Tibial nerve (tissue), 4 donors: ENCODE results near the gene TMTC1. TPM values are rescaled to one million over a fixed set of nuclear protein-coding genes. Genes with fewer than 3 reads are reported as not detected.
A peak's percentile ranks its signal among the peaks of the same experiment; 100 is the strongest.

Source experiments
- DNase-seq, 2 donors: peaks; one replicate each; pipeline ENCODE4 v3.0.0-alpha.2; 2019; ENCODE audit warnings: low spot score in 2 of 2
- H3K27ac ChIP-seq, 4 donors: fragments of 200-600 bp; sonication (generic) in 3 of 4; one replicate each; pipeline ENCODE4 v1.5.1; 2017 to 2019; ENCODE audit warnings: mild to moderate bottlenecking in 1 of 4
- H3K27me3 ChIP-seq, 2 donors: fragments of 200-600 bp; sonication (generic) in 1 of 2; one replicate each; pipeline versions ENCODE4 v1.5.1 to v1.6.0; 2017 to 2019
- H3K36me3 ChIP-seq, 3 donors: fragments of 200-600 bp; sonication (generic); one replicate each; pipeline ENCODE4 v1.5.1; 2018 to 2019
- H3K4me1 ChIP-seq, 4 donors: fragments of 200-600 bp; sonication (generic) in 3 of 4; one replicate each; pipeline ENCODE4 v1.5.1; 2017 to 2019
- H3K4me3 ChIP-seq, 4 donors: fragments of 200-600 bp; sonication (generic) in 3 of 4; one replicate each; pipeline ENCODE4 v1.5.1; 2017 to 2019; ENCODE audit warnings: mild to moderate bottlenecking in 1 of 4, moderate library complexity in 1 of 4
- H3K9me3 ChIP-seq, 4 donors: fragments of 200-600 bp; sonication (generic) in 3 of 4; one replicate each; pipeline ENCODE4 v1.5.1; 2017 to 2019
- CTCF ChIP-seq, 5 experiments: fragments of 200-600 bp in 3 of 5; fragments of 450-650 bp in 2 of 5; sonication (generic) in 3 of 5; IDR thresholded peaks; one replicate each; pipeline ENCODE4 v1.5.1; 2016 to 2019; ENCODE audit warnings: antibody characterized with exemption in 5 of 5, mild to moderate bottlenecking in 3 of 5, moderate library complexity in 2 of 5
- EP300 ChIP-seq, 2 donors: sonication (generic); formaldehyde crosslinking; IDR thresholded peaks; one replicate each; pipeline ENCODE4 v1.6.1; 2017; ENCODE audit warnings: antibody characterized with exemption in 2 of 2, mild to moderate bottlenecking in 1 of 2
- POLR2A ChIP-seq, 2 donors: fragments of 450-650 bp; IDR thresholded peaks; one replicate each; pipeline ENCODE4 v1.6.1; 2017; ENCODE audit warnings: antibody characterized with exemption in 2 of 2, mild to moderate bottlenecking in 2 of 2, moderate library complexity in 2 of 2
- WGBS, 2 donors: methylation state at CpG; one replicate each; pipeline ENCODE4 v1.1.5; 2018; 5-methylcytosine and 5-hydroxymethylcytosine counted together
- total RNA-seq, 4 donors: library from RNA; depleted of rRNA; stranded (reverse); fragments of >200 nt; gene quantifications; one replicate each; pipeline ENCODE4 v1.1.0, GENCODE V29; 2016

TMTC1 gene
- total RNA-seq, 4 donors from 2014 or later: 111 to 207 (median 144) TPM

DNA sequence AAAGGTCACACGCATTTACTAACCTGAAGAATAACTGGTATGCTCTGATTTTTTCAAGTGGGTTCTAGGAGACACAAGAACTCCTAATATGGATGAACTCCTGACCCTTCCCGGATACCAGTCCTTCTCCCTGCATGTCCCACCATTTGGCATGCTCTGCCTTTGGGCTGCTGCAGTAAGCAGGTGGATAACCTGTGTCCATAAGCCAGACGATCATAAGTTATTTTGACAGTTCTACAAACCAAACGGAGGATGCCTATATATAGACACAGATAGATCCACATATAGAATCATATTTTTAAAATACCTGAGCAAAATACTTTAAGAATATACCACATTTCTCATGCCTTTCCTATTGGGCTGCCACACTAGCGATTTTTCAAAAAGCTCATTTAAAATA, 49.4 kb downstream of the TMTC1 start:
- Histone ChIP-seq H3K9me3 (no peaks in the 10 kb centered on the region), H3K36me3 (no peaks in the 10 kb centered on the region), H3K27me3 (no peaks in the 10 kb centered on the region), H3K4me3 (no peak overlapping the region), H3K27ac (peak overlapping the region in 1 of 4 donors; percentile 8), H3K4me1 (peaks cover 0 to 54% (median 6%) of the 10 kb centered on the region in 4 donors)
- no peak for DNase-seq
- no peak for TF ChIP-seq CTCF (IDR thresholded peaks at IDR 0.05)
- TF ChIP-seq EP300 (IDR thresholded peaks at IDR 0.05): no peak
- TF ChIP-seq POLR2A (IDR thresholded peaks at IDR 0.05): no peak
- 79 to 83% methylated on average over 5 of the region's 5 CpGs for WGBS, 2 donors

- H3K36me3 ChIP-seq: no peaks in the 10 kb centered on the region
- H3K4me1 ChIP-seq: peaks cover 0 to 46% (median 6%) of the 10 kb centered on the region in 4 donors
- 92 to 94% methylated on average over 1 of the region's 1 CpG for WGBS, 2 donors
- H3K4me3 ChIP-seq: no peak overlapping the region
- no peak overlapping the region for H3K27ac ChIP-seq
- H3K9me3 ChIP-seq: no peaks in the 10 kb centered on the region
- no peak for DNase-seq
- H3K27me3 ChIP-seq: no peaks in the 10 kb centered on the region
- TF ChIP-seq POLR2A (IDR thresholded peaks at IDR 0.05) (no peak), CTCF (IDR thresholded peaks at IDR 0.05) (no peak), EP300 (IDR thresholded peaks at IDR 0.05) (no peak)
Measured at GRCh38 chr12:29733501-29733900, 50.2 kb downstream of the TMTC1 start.

- 89 to 95% methylated on average over 3 of the region's 3 CpGs for WGBS, 2 donors
- Histone ChIP-seq H3K27ac (peak overlapping the region in 1 of 4 donors; percentile 28), H3K9me3 (no peaks in the 10 kb centered on the region), H3K27me3 (no peaks in the 10 kb centered on the region), H3K36me3 (no peaks in the 10 kb centered on the region), H3K4me3 (no peak overlapping the region), H3K4me1 (peaks cover 0 to 41% (median 5%) of the 10 kb centered on the region in 4 donors)
- no peak for DNase-seq
- no peak for TF ChIP-seq EP300 (IDR thresholded peaks at IDR 0.05)
- no peak for TF ChIP-seq CTCF (IDR thresholded peaks at IDR 0.05)
- no peak for TF ChIP-seq POLR2A (IDR thresholded peaks at IDR 0.05)
Measured at GRCh38 chr12:29733060-29733459, 50.7 kb downstream of the TMTC1 start.

DNA sequence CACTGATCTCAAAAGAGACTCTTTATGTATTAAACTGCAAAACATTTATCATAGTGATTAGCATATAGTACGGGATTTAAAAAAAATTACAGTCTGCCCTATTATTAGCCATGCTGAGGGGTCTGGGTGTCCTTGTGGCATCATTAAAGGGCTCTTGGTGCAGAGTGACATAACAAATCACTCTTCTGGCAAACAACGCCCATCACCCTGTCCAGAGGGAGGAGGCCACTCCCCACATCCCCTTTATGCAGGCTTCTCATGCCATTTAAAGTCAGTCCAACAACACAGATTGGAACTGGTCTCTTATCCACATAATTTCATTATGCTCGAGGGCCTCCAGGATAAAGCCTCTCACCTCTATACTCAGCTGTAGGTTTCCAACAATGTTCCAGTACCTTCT, 51.1 kb downstream of the TMTC1 start:
- 82 to 88% methylated on average over 3 of the region's 3 CpGs for WGBS, 2 donors
- no peaks in the 10 kb centered on the region for H3K36me3 ChIP-seq
- DNase-seq: no peak
- H3K4me3 ChIP-seq: no peak overlapping the region
- peak overlapping the region in 2 of 4 donors; percentile 28 to 35 for H3K27ac ChIP-seq
- H3K27me3 ChIP-seq: no peaks in the 10 kb centered on the region
- peaks cover 0 to 38% (median 3%) of the 10 kb centered on the region in 4 donors for H3K4me1 ChIP-seq
- no peaks in the 10 kb centered on the region for H3K9me3 ChIP-seq
- no peak for TF ChIP-seq CTCF (IDR thresholded peaks at IDR 0.05)
- no peak for TF ChIP-seq EP300 (IDR thresholded peaks at IDR 0.05)
- no peak for TF ChIP-seq POLR2A (IDR thresholded peaks at IDR 0.05)

- Histone ChIP-seq H3K27ac (peak overlapping the region in 2 of 4 donors; percentile 4 to 35), H3K4me1 (peaks cover 0 to 34% (median 3%) of the 10 kb centered on the region in 4 donors), H3K36me3 (no peaks in the 10 kb centered on the region), H3K27me3 (no peaks in the 10 kb centered on the region), H3K9me3 (no peaks in the 10 kb centered on the region), H3K4me3 (no peak overlapping the region)
- no peak for DNase-seq
- TF ChIP-seq POLR2A (IDR thresholded peaks at IDR 0.05) (no peak), CTCF (IDR thresholded peaks at IDR 0.05) (no peak), EP300 (IDR thresholded peaks at IDR 0.05) (no peak)
- WGBS, 2 donors: 93 to 98% methylated on average over 2 of the region's 2 CpGs
Measured at GRCh38 chr12:29732191-29732590, 51.6 kb downstream of the TMTC1 start.
